Neural cell (in vitro differentiated cells): ENCODE measurements around the gene TTC9.

ENCODE experiments used
- EP300 ChIP-seq: fragments of 450-650 bp; conservative IDR thresholded peaks from 2 replicates; pipeline ENCODE4 v1.6.1; 2014; ENCODE audit warnings: antibody characterized with exemption, mild to moderate bottlenecking, moderate library complexity; ENCODE audit not compliant: poor library complexity, severe bottlenecking
- EZH2 ChIP-seq: fragments of 200-600, 300-800 bp; shearing (Covaris generic), sonication (generic); IDR thresholded peaks from 2 replicates; pipeline ENCODE4 v1.6.1; 2014; ENCODE audit warnings: antibody characterized with exemption, low read length, borderline replicate concordance, mild to moderate bottlenecking; ENCODE audit not compliant: insufficient read depth, poor library complexity, severe bottlenecking
- MXI1 ChIP-seq: fragments of 450-650 bp; conservative IDR thresholded peaks from 2 replicates; pipeline ENCODE4 v1.6.1; 2014; ENCODE audit warnings: antibody characterized with exemption, mild to moderate bottlenecking; ENCODE audit not compliant: poor library complexity, severe bottlenecking
- POLR2AphosphoS5 ChIP-seq: IDR thresholded peaks from 2 replicates; pipeline ENCODE4 v1.6.1; 2012
- RAD21 ChIP-seq: fragments of 450-650 bp; conservative IDR thresholded peaks from 2 replicates; pipeline ENCODE4 v1.6.1; 2014; ENCODE audit warnings: antibody characterized with exemption, mild to moderate bottlenecking, moderate library complexity
- SMC3 ChIP-seq: fragments of 450-650 bp; conservative IDR thresholded peaks from 2 replicates; pipeline ENCODE4 v1.6.1; 2014; ENCODE audit warnings: antibody characterized with exemption, mild to moderate bottlenecking, moderate library complexity; ENCODE audit not compliant: poor library complexity
- TAF1 ChIP-seq: IDR thresholded peaks from 2 replicates; pipeline ENCODE4 v1.6.1; 2012; ENCODE audit warnings: low read depth
- TF ChIP-seq, protein P1 (sequence below): fragments of 450-650 bp; IDR thresholded peaks from 2 replicates; pipeline ENCODE4 v1.5.1; 2014; ENCODE audit warnings: antibody characterized with exemption, mild to moderate bottlenecking, moderate library complexity; ENCODE audit not compliant: poor library complexity, severe bottlenecking
- TF ChIP-seq, protein P2 (sequence below): IDR thresholded peaks from 2 replicates; pipeline ENCODE4 v1.6.1; 2012; ENCODE audit warnings: borderline replicate concordance

DNA sequence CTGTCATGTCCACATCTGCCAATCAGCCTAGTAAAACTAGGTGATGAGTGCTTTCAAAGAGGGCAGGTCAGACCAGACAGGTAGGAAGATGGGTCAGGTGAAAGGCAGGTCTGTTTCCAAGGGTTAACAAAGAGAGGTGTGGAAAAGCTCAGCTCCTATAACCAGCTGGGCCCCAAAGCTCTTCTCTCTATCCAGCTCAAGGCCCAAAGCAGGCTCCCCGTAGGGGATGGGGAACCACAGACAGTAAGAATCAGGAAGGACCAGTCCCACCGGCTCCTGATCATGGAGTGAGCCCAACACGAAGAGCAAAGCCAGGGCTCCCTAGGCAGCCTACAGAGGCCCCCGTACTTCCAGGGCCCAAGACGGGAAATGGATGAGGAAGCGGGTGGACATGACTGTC lies 83.2 kb downstream of the TTC9 start:
- TF ChIP-seq, protein P1, sequence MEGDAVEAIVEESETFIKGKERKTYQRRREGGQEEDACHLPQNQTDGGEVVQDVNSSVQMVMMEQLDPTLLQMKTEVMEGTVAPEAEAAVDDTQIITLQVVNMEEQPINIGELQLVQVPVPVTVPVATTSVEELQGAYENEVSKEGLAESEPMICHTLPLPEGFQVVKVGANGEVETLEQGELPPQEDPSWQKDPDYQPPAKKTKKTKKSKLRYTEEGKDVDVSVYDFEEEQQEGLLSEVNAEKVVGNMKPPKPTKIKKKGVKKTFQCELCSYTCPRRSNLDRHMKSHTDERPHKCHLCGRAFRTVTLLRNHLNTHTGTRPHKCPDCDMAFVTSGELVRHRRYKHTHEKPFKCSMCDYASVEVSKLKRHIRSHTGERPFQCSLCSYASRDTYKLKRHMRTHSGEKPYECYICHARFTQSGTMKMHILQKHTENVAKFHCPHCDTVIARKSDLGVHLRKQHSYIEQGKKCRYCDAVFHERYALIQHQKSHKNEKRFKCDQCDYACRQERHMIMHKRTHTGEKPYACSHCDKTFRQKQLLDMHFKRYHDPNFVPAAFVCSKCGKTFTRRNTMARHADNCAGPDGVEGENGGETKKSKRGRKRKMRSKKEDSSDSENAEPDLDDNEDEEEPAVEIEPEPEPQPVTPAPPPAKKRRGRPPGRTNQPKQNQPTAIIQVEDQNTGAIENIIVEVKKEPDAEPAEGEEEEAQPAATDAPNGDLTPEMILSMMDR, result no peak
- TF ChIP-seq EZH2 (no peak), POLR2AphosphoS5 (no peak), EP300 (no peak), RAD21 (no peak), TAF1 (no peak), SMC3 (no peak), MXI1 (no peak)
- TF ChIP-seq, protein P2, sequence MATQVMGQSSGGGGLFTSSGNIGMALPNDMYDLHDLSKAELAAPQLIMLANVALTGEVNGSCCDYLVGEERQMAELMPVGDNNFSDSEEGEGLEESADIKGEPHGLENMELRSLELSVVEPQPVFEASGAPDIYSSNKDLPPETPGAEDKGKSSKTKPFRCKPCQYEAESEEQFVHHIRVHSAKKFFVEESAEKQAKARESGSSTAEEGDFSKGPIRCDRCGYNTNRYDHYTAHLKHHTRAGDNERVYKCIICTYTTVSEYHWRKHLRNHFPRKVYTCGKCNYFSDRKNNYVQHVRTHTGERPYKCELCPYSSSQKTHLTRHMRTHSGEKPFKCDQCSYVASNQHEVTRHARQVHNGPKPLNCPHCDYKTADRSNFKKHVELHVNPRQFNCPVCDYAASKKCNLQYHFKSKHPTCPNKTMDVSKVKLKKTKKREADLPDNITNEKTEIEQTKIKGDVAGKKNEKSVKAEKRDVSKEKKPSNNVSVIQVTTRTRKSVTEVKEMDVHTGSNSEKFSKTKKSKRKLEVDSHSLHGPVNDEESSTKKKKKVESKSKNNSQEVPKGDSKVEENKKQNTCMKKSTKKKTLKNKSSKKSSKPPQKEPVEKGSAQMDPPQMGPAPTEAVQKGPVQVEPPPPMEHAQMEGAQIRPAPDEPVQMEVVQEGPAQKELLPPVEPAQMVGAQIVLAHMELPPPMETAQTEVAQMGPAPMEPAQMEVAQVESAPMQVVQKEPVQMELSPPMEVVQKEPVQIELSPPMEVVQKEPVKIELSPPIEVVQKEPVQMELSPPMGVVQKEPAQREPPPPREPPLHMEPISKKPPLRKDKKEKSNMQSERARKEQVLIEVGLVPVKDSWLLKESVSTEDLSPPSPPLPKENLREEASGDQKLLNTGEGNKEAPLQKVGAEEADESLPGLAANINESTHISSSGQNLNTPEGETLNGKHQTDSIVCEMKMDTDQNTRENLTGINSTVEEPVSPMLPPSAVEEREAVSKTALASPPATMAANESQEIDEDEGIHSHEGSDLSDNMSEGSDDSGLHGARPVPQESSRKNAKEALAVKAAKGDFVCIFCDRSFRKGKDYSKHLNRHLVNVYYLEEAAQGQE, result no peak
